Ovary (tissue), 3 donors: ENCODE measurements around the gene MRPL4.

Source experiments
- CTCF ChIP-seq, 3 donors: fragments of 450-650 bp in 2 of 3; fragments of 200-600 bp in 1 of 3; IDR thresholded peaks; one replicate each; pipeline versions ENCODE4 v1.5.1 to v1.8.0; 2016 to 2022; ENCODE audit warnings: antibody characterized with exemption in 3 of 3, mild to moderate bottlenecking in 1 of 3
- EP300 ChIP-seq: sonication (generic); formaldehyde crosslinking; IDR thresholded peaks from one replicate; pipeline ENCODE4 v1.6.1; 2017; ENCODE audit warnings: antibody characterized with exemption
- POLR2A ChIP-seq: fragments of 450-650 bp; IDR thresholded peaks from one replicate; pipeline ENCODE4 v1.6.1; 2017; ENCODE audit warnings: antibody characterized with exemption, mild to moderate bottlenecking, moderate library complexity
- donor health status: DM: no; HTN: no; CAD: no.

GRCh38 chr19:10211691-10212090, 40.3 kb upstream of the MRPL4 start:
- TF ChIP-seq CTCF (IDR thresholded peaks at IDR 0.05), result no peak
- TF ChIP-seq POLR2A, result no peak
- no peak for TF ChIP-seq EP300
